ENCODE results near the gene NGDN. TPM values are rescaled to one million over a fixed set of nuclear protein-coding genes. Genes with fewer than 3 reads are reported as not detected.

The NGDN gene
- total and polyA plus RNA-seq, 12 donors: 24.4 to 61.3 (median 36.4) TPM

GRCh38 chr14:23446291-23446851, 23.1 kb upstream of the NGDN start:
- intact Hi-C loops (cut with DNase I): no loop called here
- Histone ChIP-seq H3K36me3 (replicated peaks in 1 of 2) (no peaks in the 10 kb centered on the region), H3K4me1 (replicated peaks in 1 of 2) (no peaks in the 10 kb centered on the region), H3K9me3 (replicated peaks in 1 of 3) (no peaks in the 10 kb centered on the region), H3K27ac (peak overlapping the region in 2 of 5 donors; percentile 38 to 41), H3K4me3 (no peak overlapping the region), H3K27me3 (no peaks in the 10 kb centered on the region)
- peak in 1 of 7 donors; percentile 72 for DNase-seq
- TF ChIP-seq POLR2A (IDR thresholded peaks at IDR 0.05): no peak
- WGBS, 4 donors: 64 to 74% (median 74%) methylated on average over 4 of the region's 4 CpGs

GRCh38 chr14:23447361-23448350, 21.8 kb upstream of the NGDN start:
- intact Hi-C loops (cut with DNase I): no loop called here
- no peaks in the 10 kb centered on the region for H3K36me3 ChIP-seq (replicated peaks in 1 of 2)
- H3K4me3 ChIP-seq: no peak overlapping the region
- 82 to 90% (median 88%) methylated on average over 7 of the region's 7 CpGs for WGBS, 4 donors
- peak in 1 of 7 donors; percentile 35 for DNase-seq
- peaks cover 7% of the 10 kb centered on the region for H3K27me3 ChIP-seq
- no peaks in the 10 kb centered on the region for H3K4me1 ChIP-seq (replicated peaks in 1 of 2)
- H3K9me3 ChIP-seq (replicated peaks in 1 of 3): no peaks in the 10 kb centered on the region
- TF ChIP-seq POLR2A (IDR thresholded peaks at IDR 0.05): no peak
- TF ChIP-seq CTCF (IDR thresholded peaks at IDR 0.05): no peak
- H3K27ac ChIP-seq: no peak overlapping the region

GRCh38 chr14:23449314-23449713, 20.2 kb upstream of the NGDN start:
- Histone ChIP-seq H3K4me3 (no peak overlapping the region), H3K4me1 (replicated peaks in 1 of 2) (no peaks in the 10 kb centered on the region), H3K27ac (no peak overlapping the region), H3K36me3 (replicated peaks in 1 of 2) (no peaks in the 10 kb centered on the region), H3K27me3 (peaks cover 7% of the 10 kb centered on the region), H3K9me3 (replicated peaks in 1 of 3) (no peaks in the 10 kb centered on the region)
- no peak for TF ChIP-seq CTCF (IDR thresholded peaks at IDR 0.05)
- no peak for DNase-seq
- whole genome bisulfite sequencing, 4 donors: 38 to 53% (median 40%) methylated on average over 1 of the region's 1 CpG
- intact Hi-C loops (cut with DNase I): no loop called here

- Histone ChIP-seq H3K36me3 (replicated peaks in 1 of 2) (no peaks in the 10 kb centered on the region), H3K9me3 (replicated peaks in 1 of 3) (no peaks in the 10 kb centered on the region), H3K4me3 (no peak overlapping the region), H3K27ac (no peak overlapping the region), H3K4me1 (replicated peaks in 1 of 2) (no peaks in the 10 kb centered on the region), H3K27me3 (peaks cover 7% of the 10 kb centered on the region)
- TF ChIP-seq POLR2A (IDR thresholded peaks at IDR 0.05) (no peak), CTCF (IDR thresholded peaks at IDR 0.05) (no peak)
- 48 to 93% (median 75%) methylated on average over 2 of the region's 2 CpGs for WGBS, 4 donors
- no peak for DNase-seq
- intact Hi-C loops (cut with DNase I): no loop called here
Measured at GRCh38 chr14:23450379-23450778, 19.1 kb upstream of the NGDN start.

Measured in adrenal gland (tissue), 12 donors.